Heart right ventricle (tissue), 16 donors: ENCODE measurements around the gene FOXP4. TPM values are rescaled to one million over a fixed set of nuclear protein-coding genes. Genes with fewer than 3 reads are reported as not detected.

Experiments used
- ATAC-seq, 8 donors: fragments of 200-7000 bp; cut with Tn5 transposase; one replicate each; pipeline ENCODE4 v1.9.1; 2020; ENCODE audit warnings: mild to moderate bottlenecking in 8 of 8, moderate library complexity in 8 of 8, moderate number of reproducible peaks in 1 of 8
- DNase-seq, 2 donors: peaks; one replicate each; pipeline ENCODE4 v3.0.0-alpha.2; 2020
- H3K27ac ChIP-seq, 10 donors: fragments of 200-600 bp; sonication (generic) in 2 of 10; one replicate each; pipeline versions ENCODE4 v1.5.0 to v1.8.0; 2020 to 2022; ENCODE audit warnings: mild to moderate bottlenecking in 3 of 10
- H3K27me3 ChIP-seq, 7 donors: fragments of 200-600 bp; one replicate each; pipeline ENCODE4 v1.8.0; 2021 to 2022; ENCODE audit warnings: mild to moderate bottlenecking in 2 of 7
- H3K36me3 ChIP-seq, 9 donors: fragments of 200-600 bp; sonication (generic) in 1 of 9; one replicate each; pipeline versions ENCODE4 v1.5.0 to v1.8.0; 2020 to 2022; ENCODE audit warnings: mild to moderate bottlenecking in 2 of 9
- H3K4me1 ChIP-seq, 9 donors: fragments of 200-600 bp; sonication (generic) in 1 of 9; one replicate each; pipeline versions ENCODE4 v1.5.0 to v1.8.0; 2020 to 2022; ENCODE audit warnings: mild to moderate bottlenecking in 4 of 9
- H3K4me3 ChIP-seq, 10 donors: fragments of 200-600 bp; sonication (generic) in 2 of 10; one replicate each; pipeline versions ENCODE4 v1.5.0 to v1.8.0; 2020 to 2022; ENCODE audit warnings: mild to moderate bottlenecking in 7 of 10, moderate library complexity in 2 of 10
- H3K9me3 ChIP-seq, 11 donors: fragments of 200-600 bp in 10 of 11; sonication (generic) in 2 of 11; one replicate each; pipeline versions ENCODE4 v1.5.0 to v1.8.0; 2013 to 2022; ENCODE audit warnings: mild to moderate bottlenecking in 2 of 11, control low read depth in 1 of 11, moderate library complexity in 1 of 11
- WGBS, 2 donors: extraction: QIAGEN DNeasy Blood & Tissue Kit; methylation state at CpG; one replicate each; pipeline ENCODE4 v1.1.7; 2013; ENCODE audit warnings: inconsistent platforms in 1 of 2; 5-methylcytosine and 5-hydroxymethylcytosine counted together
- intact Hi-C, 10 donors: fragments of 100-400 bp; cut with DNase I; formaldehyde crosslinking; loops; one replicate each; pipeline versions ENCODE4 v1.11.1 to v1.14.2; 2022
- polyA plus RNA-seq, 2 donors: library from polyadenylated mRNA; stranded (reverse); fragments of 200-250 nt; gene quantifications; one replicate each; pipeline ENCODE4 v1.2.3, GENCODE V29; 2013
- total RNA-seq, 10 donors: library from RNA; stranded (reverse); fragmentation: NEBNext Ultra II Directional in 3 of 10; extraction: Animal tissue kit (Norgen Biotek cat#: 25700) in 3 of 10; gene quantifications; one replicate each; pipeline versions ENCODE4 v1.2.1 to v1.2.4, GENCODE V29; 2021 to 2023
- TF ChIP-seq, protein P1 (sequence below), 9 donors: fragments of 200-600 bp; sonication (generic) in 2 of 9; IDR thresholded peaks; one replicate each; pipeline versions ENCODE4 v1.5.0 to v1.8.0; 2021 to 2022; ENCODE audit warnings: antibody characterized with exemption in 9 of 9, mild to moderate bottlenecking in 5 of 9, moderate library complexity in 1 of 9
- donor health status: Arrhythmogenic right ventricular cardiomyopathy.
- donor health status: ischemic (EF 13 %, LVEDD 7.1; RV severe dilation, severe dysfunction).
- donor health status: healthy with polysubstance abuse.
- donor health status: DM: no; HTN: yes; CAD: no.
- donor health status: DM: no; HTN: no; CAD: no.
- donor health status: ischemic (EF 25% LVEDD 6.9; RV normal size, moderate dysfunction).
- donor health status: ischemic (EF 25% LVEDD 5.7; RV mildly dilated, moderate dysfunction).
- donor health status: healthy.
- donor health status: DM: yes; HTN: yes; CAD: no.
- donor health status: Ischemic cardiomyopathy.
- donor health status: ischemic (EF 35%, LVEDD 5.7; RV mildly dilated, moderate dysfunction).
- donor health status: nonischemic (EF 11% LVEDD 7.7; RV severe dilation, severe dysfunction).
- donor health status: DM: yes; HTN: yes; CAD: no.
- donor health status: PGD.
- donor health status: ischemic (EF 29% LVEDD 5.4; RV normal size, mild dysfunction).
- donor health status: nonischemic (EF 23%, LVEDD 6.1; RV moderate dilation, normal function).

Gene FOXP4
- total and polyA plus RNA-seq, 12 donors: 8.9 to 18.0 (median 13.6) TPM

- peaks cover 0 to 8% (median 0%) of the 10 kb centered on the region in 9 donors for H3K4me1 ChIP-seq
- peaks cover 0 to 76% (median 13%) of the 10 kb centered on the region in 9 donors for H3K36me3 ChIP-seq
- DNase-seq (no peak), ATAC-seq (no peak)
- no peaks in the 10 kb centered on the region for H3K27me3 ChIP-seq
- H3K9me3 ChIP-seq: no peaks in the 10 kb centered on the region
- no peak overlapping the region for H3K4me3 ChIP-seq
- H3K27ac ChIP-seq: no peak overlapping the region
- 91 to 94% methylated on average over 24 of the region's 24 CpGs for WGBS, 2 donors
- intact Hi-C loops: loop anchor here in 8 of 10 donors (2.0 to 5.0 kb wide), 9 partner anchors 46 to 226 kb away; partner anchors contain the start of gene FOXP4 (in 1 of the 8)
- TF ChIP-seq, protein P1, sequence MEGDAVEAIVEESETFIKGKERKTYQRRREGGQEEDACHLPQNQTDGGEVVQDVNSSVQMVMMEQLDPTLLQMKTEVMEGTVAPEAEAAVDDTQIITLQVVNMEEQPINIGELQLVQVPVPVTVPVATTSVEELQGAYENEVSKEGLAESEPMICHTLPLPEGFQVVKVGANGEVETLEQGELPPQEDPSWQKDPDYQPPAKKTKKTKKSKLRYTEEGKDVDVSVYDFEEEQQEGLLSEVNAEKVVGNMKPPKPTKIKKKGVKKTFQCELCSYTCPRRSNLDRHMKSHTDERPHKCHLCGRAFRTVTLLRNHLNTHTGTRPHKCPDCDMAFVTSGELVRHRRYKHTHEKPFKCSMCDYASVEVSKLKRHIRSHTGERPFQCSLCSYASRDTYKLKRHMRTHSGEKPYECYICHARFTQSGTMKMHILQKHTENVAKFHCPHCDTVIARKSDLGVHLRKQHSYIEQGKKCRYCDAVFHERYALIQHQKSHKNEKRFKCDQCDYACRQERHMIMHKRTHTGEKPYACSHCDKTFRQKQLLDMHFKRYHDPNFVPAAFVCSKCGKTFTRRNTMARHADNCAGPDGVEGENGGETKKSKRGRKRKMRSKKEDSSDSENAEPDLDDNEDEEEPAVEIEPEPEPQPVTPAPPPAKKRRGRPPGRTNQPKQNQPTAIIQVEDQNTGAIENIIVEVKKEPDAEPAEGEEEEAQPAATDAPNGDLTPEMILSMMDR (IDR thresholded peaks at IDR 0.05): no peak
Observed at GRCh38 chr6:41593406-41593805, 47.2 kb downstream of the FOXP4 start.

- intact Hi-C loops: loop anchor here in 8 of 10 donors (2.0 to 5.0 kb wide), 9 partner anchors 47 to 227 kb away; partner anchors contain the start of gene FOXP4 (in 1 of the 8)
- no peak overlapping the region for H3K27ac ChIP-seq
- H3K4me3 ChIP-seq: no peak overlapping the region
- TF ChIP-seq, protein P1 (IDR thresholded peaks at IDR 0.05): no peak
- 88 to 89% methylated on average over 11 of the region's 11 CpGs for WGBS, 2 donors
- peaks cover 0 to 76% (median 13%) of the 10 kb centered on the region in 9 donors for H3K36me3 ChIP-seq
- DNase-seq: no peak
- ATAC-seq: no peak
- no peaks in the 10 kb centered on the region for H3K27me3 ChIP-seq
- H3K9me3 ChIP-seq: no peaks in the 10 kb centered on the region
- H3K4me1 ChIP-seq: peaks cover 0 to 8% (median 0%) of the 10 kb centered on the region in 9 donors
Observed at GRCh38 chr6:41593839-41594238, 47.7 kb downstream of the FOXP4 start.

DNA sequence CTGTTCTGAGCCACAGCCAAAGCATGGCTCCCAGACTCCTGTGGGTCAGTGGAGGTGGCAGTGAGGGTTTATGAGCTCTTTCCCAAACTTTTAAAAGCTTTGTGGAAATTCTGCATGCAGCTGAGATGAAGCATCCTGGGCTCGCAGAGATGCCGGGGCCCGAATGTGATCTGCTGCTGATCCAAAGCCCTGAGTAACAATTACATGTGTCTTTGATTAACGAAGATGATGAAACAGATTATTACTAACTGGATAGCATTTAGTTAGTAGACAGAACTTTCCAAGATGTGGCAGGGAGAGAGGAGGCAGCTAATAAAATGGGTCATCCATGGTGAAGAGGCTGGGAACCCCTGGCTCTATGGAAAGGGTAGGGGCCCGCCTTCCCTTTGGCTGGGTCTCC lies 48.1 kb downstream of the FOXP4 start:
- no peaks in the 10 kb centered on the region for H3K27me3 ChIP-seq
- H3K4me3 ChIP-seq: no peak overlapping the region
- H3K27ac ChIP-seq: no peak overlapping the region
- no peak for ATAC-seq
- peaks cover 0 to 8% (median 0%) of the 10 kb centered on the region in 9 donors for H3K4me1 ChIP-seq
- intact Hi-C loops: loop anchor here in 5 of 10 donors (5.0 kb wide), 4 partner anchors 47 to 227 kb away; partner anchors contain the start of gene FOXP4 (in 1 of the 5)
- peaks cover 0 to 76% (median 13%) of the 10 kb centered on the region in 9 donors for H3K36me3 ChIP-seq
- no peak for DNase-seq
- H3K9me3 ChIP-seq: no peaks in the 10 kb centered on the region
- TF ChIP-seq, protein P1 (IDR thresholded peaks at IDR 0.05): no peak
- WGBS, 2 donors: 97 to 99% methylated on average over 5 of the region's 5 CpGs

DNA sequence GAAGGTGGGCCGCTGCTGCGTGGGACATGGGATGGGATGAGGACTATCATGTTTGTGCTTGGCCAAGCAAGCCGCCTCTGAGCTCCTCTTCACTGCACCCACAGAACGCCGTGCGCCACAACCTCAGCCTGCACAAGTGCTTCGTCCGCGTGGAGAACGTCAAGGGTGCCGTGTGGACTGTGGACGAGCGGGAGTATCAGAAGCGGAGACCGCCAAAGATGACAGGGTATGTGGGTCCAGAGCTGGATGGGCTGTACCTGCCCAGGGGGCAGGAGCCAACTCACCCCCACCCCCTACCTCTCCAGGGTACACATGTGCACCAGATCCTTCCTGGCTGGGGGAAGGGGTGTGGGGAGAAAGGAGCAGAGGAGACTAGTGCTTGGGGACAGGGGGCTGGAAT lies 48.6 kb downstream of the FOXP4 start:
- H3K4me1 ChIP-seq: peaks cover 0 to 8% (median 0%) of the 10 kb centered on the region in 9 donors
- TF ChIP-seq, protein P1 (IDR thresholded peaks at IDR 0.05): no peak
- no peak overlapping the region for H3K4me3 ChIP-seq
- peaks cover 0 to 72% (median 10%) of the 10 kb centered on the region in 9 donors for H3K36me3 ChIP-seq
- DNase-seq (no peak), ATAC-seq (no peak)
- H3K9me3 ChIP-seq: no peaks in the 10 kb centered on the region
- whole genome bisulfite sequencing, 2 donors: 92 to 94% methylated on average over 15 of the region's 15 CpGs
- no peak overlapping the region for H3K27ac ChIP-seq
- intact Hi-C loops: loop anchor here in 5 of 10 donors (5.0 kb wide), 4 partner anchors 47 to 227 kb away; partner anchors contain the start of gene FOXP4 (in 1 of the 5)
- H3K27me3 ChIP-seq: no peaks in the 10 kb centered on the region
